Measurements from ENCODE around the gene ZSWIM3.
"Not testable (repeated sequence)": the region's sequence is repeated elsewhere in the genome, so short reads cannot be mapped to it uniquely, and the experiment has no call there.

ZSWIM3 gene

DNA sequence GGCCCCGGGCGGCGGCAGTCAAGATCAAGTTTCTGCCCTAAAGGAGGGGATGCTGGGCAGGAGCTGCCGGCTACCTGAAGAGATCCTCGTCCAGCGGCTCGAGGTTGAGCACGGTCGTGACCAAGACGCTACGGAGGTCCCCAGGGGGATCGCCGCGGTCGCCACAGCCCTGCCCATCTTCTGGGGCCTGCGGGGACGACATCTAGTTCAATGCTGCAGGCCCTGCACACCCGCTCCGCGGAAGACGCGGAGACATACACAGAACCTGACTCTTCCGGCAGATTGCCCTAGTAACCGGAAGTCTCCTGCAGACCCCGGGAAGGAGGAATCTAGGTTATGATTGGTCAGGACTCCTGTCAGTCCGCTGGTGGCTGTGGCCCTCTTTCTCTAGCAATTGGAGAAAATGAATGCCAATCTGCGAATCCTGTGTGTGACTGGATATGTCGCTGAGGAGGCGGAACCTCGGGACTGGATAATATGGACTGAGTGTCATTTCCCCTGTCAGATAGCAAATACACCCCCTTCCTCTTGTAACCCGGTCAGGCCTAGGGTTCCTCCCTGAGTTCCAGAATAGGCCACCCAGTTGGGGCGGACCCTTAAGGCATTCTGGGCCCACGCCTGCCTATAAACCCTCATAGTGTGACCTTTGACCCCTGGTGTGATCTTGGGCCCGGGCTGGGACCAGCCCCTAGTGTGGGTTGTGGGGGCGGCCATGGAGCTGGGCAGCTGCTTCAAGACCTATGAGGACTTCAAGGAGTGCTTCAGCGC is at the start of gene ZSWIM3, which contains the start of gene ACOT8:
Gene ZSWIM3 (plus strand): TSS at position 501 of the 768 bp plus-strand sequence. CDS start 212 bp downstream, at position 713.
Gene ACOT8 (minus strand): TSS at position 279 of the 768 bp plus-strand sequence. CDS start 77 bp downstream, at position 202.
- DNase-seq, result peak; percentile 91

DNA sequence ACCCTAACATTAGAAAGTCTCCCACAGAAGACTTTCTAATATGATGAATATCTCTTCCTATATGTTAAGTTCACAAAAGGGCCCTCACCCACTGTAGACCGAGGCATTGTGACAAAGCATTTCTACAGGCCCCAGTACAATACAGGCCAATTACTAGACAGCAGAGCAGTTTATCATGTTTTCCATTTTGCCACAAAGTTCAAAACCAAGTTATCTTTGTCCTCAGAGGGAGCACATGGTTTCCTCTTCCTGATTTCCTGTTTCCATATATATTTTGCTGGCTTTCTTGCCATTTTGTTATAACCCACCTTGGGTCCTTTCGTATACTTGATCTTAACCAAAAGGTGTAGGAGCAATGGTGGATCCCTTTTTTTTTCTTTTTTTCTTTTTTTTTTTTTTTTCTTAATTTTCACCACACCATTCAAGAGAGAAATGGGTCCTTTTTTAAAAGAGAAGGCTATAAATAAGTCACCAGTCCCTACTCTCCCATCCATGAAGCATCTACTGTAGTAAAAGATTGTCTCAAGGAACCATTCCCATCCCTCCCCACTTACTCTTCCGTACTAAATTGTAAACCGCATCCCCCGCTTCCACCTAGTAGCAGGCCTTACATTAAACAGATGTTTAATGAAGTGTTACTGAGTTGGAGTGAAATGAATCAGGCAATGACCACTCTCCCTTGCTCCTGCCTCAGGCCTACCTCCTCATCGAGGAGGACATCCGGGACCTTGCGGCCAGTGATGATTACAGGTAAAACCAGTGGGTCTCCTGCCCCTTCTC is 47.0 kb upstream of the ZSWIM3 start:
- no peak for DNase-seq

DNA sequence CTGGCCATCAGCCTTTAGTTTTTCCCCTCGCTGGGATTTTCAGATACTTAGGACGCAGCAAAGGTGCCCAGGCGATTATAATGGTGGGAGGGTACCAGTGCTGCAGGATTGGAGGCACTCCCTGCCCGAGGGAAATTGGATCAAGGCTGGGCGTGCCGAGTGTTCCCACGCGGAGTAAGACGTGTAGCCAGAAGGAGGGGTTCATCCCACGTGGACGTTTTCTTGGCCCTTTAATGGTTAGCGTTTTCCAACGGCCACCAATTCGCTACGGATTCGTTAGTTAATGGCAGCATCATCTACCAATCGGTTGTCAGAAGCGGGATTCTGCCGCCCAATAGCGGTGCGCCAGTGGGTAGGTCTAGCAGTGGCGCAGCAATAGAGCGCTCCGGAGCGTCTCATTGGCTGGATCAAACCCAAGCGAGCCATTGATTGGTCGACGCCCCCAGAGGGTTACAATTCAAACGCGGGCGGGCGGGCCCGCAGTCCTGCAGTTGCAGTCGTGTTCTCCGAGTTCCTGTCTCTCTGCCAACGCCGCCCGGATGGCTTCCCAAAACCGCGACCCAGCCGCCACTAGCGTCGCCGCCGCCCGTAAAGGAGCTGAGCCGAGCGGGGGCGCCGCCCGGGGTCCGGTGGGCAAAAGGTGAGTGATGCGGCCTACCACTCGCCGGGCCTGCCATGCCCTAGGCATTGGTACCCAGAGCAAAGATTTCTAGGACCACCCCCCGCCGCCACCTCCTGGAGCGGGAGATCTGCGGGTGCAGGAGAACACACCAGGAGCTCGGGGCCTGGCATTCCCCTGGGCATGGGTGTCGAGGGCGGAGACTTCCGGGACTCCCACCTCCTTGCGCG is 45.0 kb upstream of the ZSWIM3 start, which contains the start of gene UBE2C:
Gene UBE2C (plus strand): TSS at position 488 of the 849 bp plus-strand sequence. CDS start 52 bp downstream, at position 540.
- peak; percentile 96 for DNase-seq

DNA sequence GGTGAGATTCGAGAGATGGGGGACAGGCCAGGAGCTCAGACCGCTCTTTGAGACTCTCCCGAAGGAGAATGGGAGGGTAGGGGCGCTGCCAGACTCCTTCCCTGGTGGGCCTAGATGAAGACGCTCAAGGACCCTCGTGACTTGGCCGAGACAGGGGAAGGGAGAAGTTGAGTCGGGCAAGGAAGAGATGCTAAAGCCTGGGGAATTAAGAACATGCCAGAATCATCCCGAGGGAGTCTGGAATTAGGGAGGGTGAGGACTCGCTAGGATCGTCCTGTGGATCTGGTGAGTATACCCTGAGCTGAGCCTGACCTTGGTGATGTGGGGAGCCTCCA is 44.4 kb upstream of the ZSWIM3 start:
- no peak for DNase-seq

DNA sequence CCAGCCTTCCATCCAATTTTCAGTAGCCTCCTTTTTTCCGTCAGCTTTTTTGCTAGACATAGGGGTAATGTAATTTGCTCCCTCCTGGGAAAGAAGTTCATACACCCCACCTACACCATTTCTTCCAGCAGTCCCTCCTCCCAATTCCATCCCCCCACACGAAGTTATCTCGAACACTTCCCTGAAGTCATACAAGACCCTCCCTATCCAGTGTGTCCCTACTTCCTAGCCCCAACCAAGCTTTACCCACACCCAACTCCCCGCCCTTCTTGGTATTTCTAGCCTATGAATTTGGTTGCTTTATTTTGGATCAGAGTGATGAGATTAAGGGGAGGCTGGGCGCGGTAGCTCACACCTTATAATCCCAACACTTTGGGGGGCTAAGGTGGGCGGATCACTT is 43.9 kb upstream of the ZSWIM3 start:
- DNase-seq, result no peak

DNA sequence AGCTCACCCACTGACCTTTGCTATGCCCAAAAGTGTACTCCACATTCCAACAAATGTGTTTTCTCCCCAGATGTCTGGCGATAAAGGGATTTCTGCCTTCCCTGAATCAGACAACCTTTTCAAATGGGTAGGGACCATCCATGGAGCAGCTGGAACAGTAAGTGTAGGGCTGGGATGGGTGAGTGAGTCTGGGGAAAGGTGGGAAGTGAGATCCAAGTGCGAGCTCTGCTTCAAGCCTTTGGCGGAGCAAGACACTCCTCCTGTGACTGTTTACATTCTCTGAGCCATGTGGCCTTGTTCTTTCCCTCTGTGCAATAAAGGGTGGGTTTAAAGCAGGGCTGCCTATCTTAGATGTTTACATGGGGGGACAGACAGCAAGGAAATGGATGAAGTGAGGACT is 43.1 kb upstream of the ZSWIM3 start:
- DNase-seq, result no peak

DNA sequence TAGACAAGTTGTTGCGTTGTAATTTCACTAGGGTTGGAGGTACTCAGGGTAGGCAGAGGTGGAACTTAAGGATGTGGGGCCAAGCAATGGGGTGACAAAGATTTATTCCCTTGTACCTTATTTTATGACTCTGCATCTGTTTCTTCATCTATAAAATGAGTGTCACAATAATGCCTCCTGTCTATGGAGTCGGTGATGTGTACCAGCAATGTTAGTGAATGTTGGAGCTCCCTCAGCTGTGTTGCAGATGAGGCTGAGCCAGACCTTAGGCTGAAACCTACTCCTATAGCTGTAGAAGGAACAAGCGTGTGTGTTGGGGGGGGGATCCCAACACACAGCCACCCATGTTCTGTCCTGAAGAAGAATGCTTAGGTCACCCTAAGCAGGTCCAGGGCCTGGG is 40.5 kb upstream of the ZSWIM3 start:
- DNase-seq, result no peak

DNA sequence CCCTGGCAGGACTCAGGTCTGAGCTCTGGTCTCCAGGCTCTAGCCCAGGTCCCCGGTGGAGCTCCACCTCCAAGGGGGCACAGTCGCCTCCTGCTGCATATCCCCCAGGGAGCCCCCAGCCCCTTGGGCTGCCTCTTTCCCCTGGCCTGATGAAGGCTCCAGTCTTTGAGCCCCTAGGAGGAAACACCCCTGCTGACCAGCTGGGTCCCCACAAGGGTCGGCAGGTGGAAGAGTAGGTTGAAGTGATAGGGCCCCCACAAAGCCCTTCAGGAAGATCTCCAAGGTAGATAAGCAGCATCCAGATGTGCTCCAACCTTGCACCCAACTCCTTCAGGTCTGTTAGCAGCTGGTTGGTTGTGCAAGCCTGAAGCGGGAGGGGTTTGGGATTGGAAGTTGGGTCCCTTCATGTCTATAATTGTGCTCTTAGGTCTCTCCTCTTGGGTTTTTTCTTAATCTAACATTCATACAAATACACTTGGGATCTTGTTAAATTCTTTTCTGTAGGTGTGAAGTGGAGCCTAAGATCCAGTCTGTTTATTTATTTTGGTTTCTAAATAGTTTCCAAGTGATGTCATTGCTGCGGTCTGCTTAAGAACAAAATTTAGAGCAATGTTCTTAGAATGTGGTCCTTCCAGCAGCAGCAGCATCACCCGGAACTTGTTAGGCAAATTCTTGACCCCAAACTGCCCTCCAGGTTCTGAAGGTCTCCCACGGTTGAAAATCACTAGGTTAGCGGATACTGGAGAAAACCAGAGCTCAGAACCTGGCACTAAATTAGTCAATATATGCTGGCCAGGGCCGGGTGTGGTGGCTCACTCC is 39.8 kb upstream of the ZSWIM3 start:
- no peak for DNase-seq

DNA sequence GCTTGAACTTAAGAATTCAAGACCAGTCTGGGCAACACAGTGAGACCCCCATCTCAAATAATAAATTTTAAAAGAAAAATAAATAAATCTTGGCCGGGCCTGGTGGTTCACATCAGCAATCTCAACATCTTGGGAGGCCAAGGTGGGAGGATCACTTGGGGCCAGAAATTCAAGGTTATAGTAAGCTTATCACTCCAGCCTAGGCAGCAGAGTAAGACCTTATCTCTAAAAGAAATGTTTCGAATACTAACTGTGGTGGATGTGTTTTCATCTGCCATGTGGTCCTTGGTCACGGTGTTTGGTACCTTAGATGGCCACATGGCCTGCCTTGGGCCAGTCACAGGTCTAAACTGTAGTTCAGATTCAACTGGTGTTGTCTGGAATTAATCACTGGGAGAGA is 39.2 kb upstream of the ZSWIM3 start:
- DNase-seq, result no peak

DNA sequence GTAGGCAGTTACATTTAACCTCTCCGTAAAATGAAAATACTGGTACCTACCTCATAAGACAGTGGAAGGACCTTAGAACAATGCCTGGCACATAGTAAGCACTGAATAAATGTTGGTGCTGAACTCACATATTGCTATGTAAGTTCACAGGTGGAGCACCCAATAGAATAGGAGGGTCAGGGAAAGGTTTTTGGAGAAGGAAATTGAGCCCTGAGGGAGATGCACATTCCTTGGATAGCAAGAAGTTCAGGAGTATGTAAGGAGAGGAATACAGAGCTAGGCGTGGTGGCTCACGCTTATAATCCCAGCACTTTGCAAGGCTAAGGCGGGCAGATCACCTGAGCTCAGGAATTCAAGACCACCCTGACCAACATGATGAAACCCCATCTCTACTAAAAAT is 37.9 kb upstream of the ZSWIM3 start:
- no peak for DNase-seq

DNA sequence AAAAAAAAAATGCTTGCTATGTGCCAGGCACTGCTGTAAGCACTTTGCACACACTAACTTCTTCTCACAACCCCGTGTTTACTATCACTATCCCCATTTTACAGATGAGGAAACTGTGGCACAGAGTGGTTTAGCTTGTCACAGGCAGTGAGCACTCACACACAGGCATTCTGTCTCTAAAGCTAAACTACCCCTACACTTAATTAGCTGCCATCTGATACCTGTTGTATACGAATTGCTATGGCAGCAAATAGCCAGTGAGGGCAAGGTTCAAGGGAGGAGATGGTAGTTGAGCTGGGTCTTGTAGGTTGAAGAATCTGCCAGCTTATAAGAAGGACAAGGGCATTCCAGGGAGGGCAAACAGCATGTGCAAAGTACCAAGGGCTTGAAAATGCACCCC is 35.5 kb upstream of the ZSWIM3 start:
- no peak for DNase-seq

DNA sequence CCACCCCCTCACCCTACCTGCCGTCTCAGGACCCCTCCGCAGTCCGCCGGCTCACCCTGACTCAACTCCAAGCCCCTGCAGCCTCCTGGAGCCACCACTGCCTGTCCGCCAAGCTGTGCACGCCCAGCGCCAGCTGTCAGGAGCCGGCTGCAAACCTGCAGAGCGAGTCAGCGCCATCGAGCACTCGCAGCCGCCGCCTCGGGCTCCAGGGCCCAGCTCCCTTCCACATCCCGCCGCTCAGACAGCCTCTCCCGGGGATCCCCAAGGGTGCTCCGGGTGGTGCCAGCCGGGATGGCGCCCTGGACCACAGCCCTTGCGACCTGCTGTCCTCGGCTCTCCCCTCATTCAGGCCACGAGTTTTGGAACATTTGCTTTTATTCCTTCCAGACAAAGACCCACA is 34.6 kb upstream of the ZSWIM3 start:
- no peak for DNase-seq

DNA sequence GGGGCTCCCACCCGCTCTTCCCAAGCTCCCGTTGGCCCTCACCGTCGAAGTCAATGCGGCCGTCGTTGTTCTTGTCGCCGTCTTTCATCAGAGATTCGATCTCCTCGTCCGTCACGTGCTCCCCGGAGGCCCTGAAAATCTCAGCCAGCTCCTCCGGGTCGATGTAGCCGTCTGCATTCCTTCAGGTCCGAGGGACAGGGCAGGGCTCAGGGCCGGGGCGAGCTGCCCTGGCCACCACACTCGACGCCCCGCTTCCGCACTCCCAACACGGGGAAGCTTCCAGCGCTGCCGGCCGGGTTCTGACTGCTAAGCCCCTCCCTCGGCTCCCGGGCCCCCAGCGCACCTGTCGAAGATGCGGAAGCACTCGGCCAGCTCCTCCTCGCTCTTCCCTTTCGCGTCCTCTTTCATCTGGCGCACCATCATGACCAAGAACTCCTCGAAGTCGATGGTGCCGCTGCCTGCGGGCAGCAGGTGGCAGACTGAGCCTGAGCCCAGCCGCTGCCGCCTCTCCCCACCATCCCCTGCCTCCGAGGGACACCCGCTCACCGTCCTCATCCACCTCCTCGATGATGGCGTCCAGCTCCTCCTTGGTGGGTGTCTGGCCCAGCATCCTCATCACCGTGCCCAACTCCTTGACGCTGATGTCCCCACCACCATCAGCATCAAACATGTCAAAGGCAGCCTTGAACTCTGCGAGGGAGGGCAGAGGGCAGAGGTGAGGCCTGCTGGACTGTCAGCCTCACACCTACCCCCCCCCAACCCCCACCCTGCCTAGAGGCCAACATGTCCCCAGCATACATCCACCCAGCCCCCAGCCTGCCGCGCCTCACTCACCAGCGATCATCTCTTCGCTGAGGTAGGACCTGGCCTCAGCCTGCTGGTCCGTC is 33.2 kb upstream of the ZSWIM3 start:
- peak; percentile 62 for DNase-seq

DNA sequence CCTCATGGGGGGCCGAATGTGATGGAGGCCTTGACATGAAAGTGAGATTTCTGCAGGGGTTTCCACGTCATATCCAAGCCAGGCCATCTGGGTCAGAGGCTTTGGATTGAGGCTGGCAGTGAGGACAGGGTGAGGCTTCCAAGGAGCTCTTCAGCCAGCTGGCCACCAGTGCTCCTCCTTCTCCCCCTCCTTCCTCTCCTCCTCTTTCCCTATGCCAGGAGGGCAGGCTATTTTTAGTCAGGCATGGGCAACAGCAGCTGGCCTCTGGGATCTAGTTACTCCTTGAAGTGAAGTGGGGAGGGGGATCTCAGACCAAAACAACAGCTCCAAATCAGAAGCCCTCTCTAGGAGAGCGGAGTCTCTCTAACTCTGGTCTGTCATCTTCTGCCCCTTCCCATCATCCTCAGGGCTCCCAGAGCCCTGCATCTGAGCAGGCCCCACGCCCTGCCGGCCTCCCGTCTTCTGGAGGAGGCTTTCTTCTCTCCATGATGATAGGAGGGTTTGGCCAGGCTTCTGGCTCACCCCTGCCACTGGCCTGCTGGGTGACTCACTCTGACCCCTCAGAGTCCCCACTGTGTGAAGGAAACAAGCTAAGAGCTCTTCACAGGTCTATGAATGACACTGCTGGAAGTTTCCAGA is 30.9 kb upstream of the ZSWIM3 start:
- DNase-seq, result no peak

DNA sequence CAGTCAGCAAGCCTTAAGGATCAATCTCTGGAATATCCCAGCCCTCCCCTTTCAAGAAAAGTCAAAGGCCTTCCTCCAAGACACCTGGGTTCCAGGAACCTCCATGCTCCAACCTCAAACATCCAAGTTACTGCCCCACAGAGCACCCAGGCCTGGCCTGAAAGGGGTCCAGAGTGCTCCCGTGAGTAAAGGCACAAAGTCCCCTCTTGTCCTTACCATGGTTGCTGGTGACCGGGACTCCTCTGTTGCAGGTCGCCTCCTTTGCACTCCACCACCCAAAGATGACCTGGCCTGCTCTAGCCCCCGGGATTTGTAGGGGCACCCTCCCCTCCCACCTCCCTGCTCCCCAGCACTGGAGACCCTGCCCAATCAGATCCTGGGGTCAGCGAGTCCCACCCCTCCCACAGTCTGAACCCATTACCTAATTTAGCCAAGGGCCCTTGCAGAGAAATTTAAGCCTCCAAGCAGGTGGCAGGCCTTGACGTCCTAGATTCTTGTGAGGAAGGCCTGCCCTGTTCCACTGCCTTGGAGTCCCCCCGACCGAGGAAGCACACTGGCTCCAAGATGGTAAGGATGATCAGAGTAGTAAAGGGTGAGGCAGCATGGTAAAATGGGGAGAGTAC is 30.3 kb upstream of the ZSWIM3 start, which contains the start of gene TNNC2:
Gene TNNC2 (minus strand): TSS at position 283 of the 623 bp plus-strand sequence. CDS start 64 bp downstream, at position 219.
- no peak for DNase-seq

DNA sequence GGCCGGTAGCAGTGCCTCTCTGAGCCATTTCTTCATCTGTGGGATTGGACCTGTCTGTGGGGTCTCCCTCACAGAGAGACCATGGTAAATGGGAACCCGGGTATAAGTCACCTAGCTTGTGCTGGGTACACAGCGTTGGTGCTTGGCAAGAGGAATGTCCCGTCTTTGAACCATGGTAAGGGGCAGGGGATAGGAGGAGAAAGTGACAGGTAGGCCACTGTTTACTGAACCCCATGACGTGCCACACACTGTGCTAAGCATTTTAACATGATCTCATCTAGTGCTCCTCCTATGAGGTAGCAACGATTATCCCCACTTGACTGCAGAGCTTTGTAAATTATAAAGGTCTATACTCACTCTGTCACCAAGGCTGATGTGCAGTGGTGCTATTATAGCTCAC is 29.7 kb upstream of the ZSWIM3 start:
- DNase-seq, result no peak

DNA sequence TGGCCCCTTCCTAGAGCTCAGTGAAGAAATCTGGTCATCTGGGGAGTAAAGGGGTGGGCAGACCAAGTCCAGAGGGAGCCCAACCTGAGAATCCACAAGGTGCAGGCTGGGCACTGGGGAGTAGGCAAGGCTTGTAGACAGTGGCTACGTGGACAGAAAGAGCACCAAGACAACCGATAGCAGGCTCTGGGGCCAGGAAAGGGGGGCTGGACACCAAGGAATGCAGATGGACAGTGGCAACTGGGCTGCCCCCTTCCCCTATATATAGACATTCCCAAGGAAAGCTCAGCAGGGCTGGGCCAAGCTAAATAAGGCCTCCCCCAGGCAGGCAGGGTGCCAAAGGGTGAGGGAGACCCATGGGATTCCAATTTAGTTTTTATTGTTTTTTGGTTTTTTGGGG is 28.8 kb upstream of the ZSWIM3 start:
- no peak for DNase-seq

DNA sequence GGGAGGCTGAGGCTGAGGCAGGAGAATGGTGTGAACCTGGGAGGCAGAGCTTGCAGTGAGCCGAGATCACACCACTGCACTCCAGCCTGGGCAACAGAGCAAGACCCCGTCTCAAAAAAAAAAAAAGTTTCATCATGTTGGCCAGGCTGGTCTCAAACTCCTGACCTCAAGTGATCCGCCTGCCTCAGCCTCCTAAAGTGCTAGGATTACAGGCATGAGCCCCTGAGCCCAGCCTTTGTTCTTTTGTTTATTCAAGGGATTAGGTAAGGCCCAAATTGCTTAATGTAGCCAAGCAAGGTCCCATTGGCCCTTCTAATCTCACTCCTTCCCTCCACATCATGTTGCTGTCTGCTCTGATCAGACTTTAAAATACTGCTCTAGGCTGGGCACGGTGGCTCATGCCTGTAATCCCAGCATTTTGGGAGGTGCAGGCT is 27.7 kb upstream of the ZSWIM3 start:
- DNase-seq, result not testable (repeated sequence)

DNA sequence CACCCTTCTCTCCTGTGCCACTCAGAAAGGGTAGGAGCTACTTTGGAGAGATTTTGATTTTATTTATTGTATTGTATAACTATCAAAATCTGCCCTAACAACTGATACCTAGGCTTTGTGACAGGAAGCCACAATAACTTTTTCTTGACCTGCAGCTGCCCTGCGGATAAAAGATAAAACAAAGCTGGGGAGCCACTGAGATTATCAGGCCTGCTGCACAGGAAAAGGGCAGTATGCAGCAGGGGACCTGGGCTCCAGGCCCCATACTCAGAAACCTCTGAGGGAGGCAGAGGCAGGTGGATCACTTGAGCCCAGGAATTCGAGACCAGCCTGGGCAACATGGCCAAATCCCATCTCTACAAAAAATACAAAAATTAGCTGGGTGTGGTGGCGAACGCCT is 24.8 kb upstream of the ZSWIM3 start:
- DNase-seq, result no peak

All from stimulated activated CD8-positive, alpha-beta memory T cell treated with anti-CD3 and anti-CD28 coated beads, Interleukin-4, amount 100 ng/mL, for 48 hours (primary cell).